HG03175 (cell line): Measurements from ENCODE around the gene GPSM1.
"Not testable (repeated sequence)": the region's sequence is repeated elsewhere in the genome, so short reads cannot be mapped to it uniquely, and the experiment has no call there.

ENCODE experiments used
- ATAC-seq: cut with Tn5 transposase; IDR thresholded peaks from one replicate; pipeline ENCODE4 v1.9.1; 2021; ENCODE audit warnings: mild to moderate bottlenecking, moderate library complexity; ENCODE audit not compliant: unreplicated experiment

Gene GPSM1

DNA sequence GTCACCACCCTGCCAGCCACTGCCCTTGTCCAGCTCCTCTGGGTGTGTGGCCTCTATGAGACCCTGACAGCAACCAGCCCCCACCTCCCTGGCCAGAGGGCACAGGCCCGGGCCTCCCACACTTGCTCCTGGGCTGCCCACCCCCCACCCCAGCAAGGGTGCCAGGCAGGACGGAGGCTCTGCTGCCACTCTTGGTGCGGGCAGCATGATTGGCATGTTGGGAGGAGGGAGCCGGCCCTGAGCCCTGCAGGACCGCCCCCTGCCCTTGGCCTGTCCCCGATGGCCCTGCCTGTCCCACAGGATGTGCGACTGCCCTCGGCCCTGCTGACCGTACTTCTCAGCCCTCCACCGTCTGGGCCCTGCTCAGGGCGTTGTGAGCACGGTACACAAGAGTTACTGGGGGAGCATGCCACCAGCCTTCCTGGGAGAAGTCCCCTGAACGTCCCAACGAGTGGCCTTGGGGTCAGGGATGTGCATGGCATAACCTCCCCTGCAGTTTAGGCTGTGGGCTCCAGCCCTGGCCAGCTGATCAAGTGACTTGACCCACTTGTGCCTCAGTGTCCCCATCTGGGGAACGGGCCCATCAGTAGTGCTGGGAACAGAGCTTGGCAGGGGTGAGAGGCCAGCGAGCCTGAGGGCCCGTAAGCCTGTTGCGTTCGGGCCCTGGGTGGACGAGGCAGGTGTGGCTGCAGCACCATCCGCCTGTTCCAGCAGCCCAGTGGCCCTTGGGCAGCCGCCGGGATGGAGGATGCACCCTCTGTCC, 16.0 kb downstream of the GPSM1 start:
- ATAC-seq: no peak

DNA sequence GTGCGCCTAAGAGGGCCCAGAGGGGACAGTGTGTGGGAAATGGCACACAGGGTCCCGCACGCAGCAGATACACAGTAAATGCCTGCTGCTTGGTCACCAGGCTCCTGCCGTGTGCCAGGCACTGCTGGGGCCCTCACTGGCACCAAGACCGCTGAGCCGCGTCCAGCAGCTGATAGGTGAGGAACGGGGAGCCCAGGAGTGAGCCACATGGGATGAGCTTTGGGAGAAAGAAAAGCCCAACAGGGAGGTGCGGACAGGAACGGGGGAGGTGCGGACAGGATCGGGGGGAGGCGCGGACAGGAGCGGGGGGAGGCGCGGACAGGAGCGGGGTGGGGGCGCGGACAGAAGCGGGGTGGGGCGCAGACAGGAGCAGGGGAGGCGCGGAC, 16.5 kb downstream of the GPSM1 start:
- ATAC-seq: no peak

DNA sequence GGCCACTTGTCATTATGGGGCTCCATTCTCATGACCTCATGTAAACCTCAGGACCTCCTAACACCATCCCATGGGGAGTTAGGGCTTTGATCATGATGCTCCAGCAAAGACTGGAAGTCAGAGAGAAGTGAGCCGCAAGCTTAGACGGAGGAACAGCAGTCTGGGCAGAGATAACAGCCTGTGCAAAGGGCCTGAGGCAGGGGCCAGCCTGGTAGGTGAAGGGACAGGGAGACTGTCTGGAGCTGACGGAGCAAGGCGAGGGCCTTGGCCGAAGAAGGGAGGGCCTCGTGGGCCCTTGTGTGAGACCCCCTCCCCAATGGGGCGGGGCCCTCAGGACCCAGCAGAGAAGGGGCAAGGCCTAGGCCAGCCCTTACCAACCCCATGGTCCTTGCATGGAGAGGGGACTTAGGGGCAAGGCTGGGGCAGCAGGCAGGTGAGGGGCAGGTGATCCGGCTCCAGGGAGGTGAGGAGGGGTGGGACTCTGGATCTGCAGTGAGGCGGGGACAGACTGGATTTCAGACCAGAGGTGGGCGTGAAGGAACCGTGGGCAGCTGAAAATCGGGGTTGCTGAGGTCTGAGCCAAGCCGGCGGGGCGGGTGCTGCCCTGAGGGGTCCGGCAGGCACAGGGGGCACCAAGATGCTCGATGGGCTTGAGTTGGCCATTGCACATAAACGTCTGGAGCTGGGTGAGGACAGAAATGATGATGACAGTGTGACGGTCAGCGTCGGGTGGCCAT, 17.4 kb downstream of the GPSM1 start:
- no peak for ATAC-seq

DNA sequence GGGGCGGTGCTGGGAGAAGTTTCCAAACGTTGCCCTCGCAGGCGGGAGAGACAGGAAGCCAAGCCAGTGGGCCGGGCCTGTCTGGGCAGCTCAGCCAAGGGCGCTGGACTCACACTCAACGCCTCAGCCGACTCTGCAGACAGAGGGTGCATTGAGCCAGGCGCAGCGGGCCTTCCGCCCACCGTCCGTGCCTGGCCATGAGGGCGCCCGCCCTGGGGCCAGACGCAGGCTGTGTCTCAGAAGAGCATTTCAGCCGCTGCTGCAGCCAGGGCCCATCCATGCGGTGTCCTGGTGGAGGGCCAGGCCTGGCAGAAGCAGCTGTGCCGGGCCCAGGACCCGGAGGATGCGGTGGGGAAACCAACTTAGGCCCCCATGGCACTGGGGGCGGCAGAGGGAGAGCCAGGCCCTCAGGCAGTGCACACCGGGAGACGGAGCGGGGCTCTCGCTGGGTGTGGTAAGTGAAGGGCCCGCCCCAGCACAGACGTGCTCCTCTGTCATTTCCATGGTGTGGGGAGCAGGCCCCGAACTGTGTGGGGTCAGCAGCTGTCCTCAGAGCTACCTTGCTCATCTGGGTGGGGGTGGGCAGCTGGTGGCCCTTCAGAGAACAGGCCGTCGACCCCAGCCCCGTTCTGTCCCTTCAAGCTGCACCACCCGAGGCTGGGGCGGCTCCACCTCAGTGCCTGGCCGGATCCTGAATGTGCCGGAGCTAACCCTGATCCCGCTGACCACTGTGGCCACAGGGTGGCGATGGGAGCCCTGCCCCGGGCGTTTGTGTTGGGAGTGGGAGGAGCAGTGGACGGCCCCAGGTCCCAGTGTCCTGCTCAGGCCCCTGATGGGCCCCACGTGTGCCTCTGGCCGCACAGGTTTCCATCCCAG, 18.2 kb downstream of the GPSM1 start:
- ATAC-seq: no peak

DNA sequence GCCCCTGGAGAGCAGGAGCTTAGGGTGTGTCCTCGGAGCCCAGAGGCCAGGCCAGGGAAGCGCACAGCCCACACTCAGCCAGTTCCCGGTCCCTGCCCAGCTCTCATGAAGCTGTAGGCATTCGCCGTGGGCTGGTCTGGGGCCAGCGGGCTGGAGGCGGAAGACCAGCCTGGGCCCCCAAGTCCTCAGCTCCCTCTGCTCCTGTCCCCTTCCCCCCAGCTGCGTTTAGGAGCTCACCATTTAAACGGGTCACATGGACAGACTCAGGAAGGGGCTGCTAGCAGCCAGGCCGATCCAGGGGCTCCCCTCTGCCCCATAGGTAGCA, 18.8 kb downstream of the GPSM1 start:
- ATAC-seq: no peak

DNA sequence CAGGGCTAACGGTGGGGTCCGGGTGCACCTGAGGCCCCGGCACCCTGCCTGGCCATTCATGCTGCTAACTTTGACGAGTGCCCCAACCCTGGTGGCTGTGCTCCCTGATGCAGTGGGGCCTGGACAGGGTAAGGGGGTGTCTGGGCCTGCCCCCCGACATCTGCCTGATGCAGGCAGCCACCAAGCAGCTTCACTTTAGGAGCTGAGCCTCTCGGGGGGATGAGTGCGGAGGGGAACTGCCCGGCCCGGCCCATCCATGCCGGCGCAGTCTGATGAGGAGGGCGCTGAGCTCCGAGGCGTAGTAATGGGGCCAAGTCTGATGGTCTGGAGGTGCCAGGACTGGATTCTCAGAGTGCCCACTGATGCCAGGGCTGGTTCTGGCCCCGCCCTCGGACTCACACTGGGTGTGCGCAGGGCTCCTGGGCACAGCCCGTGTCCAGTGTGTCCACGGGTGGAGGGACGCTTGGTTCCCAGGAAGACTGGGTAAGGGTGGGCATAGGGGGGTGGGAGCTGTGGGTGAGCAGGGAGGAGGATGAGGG, 19.7 kb downstream of the GPSM1 start:
- no peak for ATAC-seq

DNA sequence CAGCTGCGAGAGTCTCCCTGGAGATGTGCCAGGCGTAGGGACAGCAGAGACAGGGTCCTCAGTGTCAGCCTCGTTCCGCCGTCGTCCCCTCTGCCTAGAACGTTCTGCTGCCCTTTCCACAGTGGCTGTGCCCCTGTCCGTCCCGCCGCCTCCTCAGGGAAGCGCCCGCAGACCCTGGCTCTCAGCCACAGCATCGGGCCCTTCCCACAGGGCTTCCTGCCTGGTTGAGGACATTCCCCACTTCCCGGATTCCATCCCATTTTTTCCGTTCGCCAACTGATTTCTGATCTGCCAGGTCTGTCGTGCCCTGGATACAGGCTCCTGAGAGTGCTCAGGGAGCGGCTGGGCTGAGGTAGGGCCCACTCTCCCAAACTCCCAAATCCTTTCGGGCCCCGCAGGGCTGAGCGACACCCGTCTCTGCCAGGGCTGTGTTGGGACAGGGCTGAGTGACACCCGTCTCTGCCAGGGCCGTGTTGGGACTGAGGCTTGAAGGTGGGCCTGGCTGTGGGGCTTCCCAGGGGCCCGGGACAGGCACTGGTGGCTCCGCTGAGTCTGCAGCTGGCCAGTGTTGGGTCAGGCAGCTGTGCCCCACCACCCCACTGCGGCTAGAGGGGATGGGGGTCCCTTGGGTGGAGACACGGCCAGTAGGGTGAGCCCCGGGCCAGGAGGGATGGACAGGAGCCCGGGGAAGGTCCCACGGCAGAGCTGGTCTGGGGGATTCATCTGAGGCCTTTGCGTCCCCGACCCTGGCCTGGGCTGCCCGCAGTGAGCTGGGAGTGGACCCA, 20.3 kb downstream of the GPSM1 start:
- ATAC-seq: no peak

DNA sequence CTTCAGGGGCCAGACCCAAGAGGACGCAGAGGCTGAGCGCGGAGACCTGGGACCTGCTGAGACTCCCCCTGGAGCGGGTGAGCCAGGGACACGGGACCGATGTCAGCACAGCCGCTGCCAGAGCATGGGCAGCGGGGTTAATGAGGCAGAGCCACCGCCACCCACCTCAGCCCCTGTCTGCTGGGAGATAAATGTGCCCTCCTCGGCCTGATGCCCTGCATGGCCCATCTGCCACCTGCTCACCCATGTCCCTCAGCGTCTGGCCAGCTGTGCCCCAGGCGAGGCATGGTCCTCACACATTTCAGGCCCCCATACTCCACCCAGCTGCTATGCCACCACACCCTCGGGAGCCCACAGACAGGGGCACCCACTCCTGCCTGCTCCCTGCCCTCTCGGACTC, 21.4 kb downstream of the GPSM1 start:
- ATAC-seq: no peak

DNA sequence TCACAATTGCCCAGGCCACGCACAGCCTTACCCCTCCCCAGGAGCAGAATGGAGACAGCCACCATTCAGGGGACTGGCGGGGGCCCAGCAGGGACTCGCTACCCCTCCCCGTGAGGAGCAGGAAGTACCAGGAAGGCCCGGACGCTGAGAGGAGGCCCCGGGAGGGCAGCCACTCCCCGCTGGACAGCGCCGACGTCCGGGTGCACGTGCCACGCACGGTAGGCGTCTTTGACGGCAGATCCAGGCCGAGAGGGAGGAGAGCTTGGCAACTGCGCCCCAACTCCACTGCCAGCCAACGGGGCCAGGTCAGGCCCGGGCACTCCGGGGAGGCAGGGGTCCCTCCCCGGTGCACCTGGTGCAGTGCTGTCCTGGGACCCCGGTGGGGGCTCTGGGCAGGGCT, 22.2 kb downstream of the GPSM1 start:
- no peak for ATAC-seq

DNA sequence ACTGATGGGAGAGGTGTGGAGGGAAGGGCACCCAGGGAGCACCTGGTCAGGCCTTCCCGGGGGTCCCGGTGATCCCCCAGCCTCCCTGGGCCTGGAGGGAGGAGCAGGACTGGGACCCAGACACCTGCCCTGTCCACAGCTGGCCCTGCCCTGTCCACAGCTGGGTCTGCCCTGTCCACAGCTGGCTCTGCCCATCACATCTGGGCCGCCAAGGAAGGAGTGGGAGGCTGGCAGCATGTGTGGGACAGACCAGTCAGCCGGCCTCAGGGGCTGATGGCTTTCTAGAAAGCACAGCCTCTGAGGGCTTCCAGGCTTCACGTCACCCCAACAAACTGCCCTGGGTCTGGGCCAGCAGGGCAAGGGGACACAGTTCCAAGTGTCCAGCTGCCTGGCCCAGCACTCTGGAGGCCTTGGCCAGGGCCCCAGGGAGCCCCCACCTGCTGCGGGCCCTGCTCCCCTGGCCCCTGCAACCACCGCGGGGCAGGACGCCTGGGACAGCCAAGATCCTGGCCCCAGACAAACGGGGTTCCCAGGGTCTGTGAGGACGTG, 24.0 kb downstream of the GPSM1 start:
- no peak for ATAC-seq

DNA sequence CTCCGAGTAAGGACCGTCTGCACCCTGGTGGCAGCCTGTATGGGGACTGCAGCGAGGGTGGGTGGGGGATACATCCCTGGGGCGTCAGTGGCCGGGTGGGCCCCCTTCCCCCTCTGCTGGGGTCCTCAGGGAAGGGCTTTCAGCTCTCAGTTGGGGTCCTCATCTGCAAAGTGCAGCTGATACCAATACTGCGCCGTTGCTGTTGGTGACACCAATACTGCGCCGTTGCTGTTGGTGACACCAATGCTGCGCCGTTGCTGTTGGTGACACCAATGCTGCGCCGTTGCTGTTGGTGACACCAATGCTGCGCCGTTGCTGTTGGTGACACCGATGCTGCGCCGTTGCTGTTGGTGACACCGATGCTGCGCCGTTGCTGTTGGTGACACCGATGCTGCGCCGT, 24.5 kb downstream of the GPSM1 start:
- not testable (repeated sequence) for ATAC-seq

DNA sequence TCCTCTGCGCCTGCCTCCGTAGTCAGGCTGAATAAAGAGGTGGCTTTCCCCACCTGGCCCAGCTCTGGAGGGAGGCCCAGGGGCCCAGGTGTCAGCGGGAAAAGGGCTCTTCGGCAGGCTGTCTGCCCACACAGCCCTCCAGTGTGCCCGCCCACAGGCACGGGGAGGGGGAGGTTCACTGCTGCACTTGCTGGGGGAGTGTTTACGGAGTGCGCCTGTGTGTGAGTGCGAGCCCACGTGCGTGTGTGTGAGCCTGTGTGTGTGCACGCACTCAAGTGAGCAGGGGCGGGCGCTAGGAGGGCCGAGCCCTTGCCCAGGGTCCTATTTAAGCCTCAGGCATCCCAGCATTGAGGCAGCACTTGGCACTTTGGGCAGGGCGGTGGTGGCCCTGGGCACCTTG, 25.3 kb downstream of the GPSM1 start:
- no peak for ATAC-seq

DNA sequence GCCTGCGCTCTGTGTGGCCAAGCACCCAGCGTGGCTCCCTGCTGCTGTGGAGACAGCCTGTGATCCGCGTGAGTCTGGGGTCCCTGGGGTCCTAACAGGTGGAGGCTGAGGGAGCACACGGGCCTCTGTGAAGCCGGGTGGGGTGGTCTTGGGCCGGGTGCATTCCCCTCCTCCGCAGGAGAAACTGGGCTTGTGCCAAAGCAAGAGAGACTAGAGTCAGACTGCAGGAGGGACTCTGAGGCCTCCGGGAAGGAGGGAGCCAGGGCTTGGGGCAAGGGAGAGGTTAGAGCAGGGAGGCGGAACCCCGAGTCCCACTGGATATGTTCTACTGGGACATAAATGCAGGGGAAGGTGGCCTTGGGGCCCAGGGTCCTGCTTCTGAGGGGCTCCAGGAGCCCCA, 25.7 kb downstream of the GPSM1 start:
- ATAC-seq: no peak

DNA sequence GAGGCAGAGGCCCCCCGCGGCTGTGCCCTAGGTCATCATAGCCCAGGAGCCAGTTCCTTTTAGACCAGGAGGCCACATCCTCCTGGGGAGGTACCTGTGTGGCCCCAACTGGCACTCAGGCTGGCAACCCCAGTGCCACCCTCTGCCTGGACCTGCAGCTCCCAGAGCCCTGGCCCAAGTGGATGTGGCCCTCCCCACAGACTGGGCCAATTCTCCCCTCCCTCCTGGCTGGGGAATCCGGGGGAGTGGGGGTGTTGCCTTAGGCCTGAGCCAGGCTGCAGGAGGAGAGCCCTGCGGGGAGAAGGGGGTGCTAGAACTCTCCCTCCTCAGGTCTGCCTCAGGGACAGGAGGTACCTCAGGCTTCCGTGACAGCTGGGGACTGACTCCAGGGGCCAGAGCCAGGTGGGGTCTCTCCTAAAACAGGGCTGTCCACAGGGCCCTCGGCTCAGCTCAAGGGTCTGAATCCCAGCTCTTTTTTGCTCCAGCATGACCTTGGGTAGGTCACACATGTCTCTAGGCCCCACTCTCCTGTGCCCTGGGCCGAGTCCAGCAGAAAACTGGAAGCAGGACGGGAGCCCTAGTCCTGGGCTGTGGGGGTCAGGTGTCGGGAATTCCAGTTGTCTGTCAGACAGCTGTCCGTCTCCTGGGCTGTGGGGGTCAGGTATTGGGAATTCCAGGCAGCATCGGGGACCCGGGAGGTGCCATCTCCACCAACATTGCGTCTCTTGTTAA, 26.6 kb downstream of the GPSM1 start:
- no peak for ATAC-seq

DNA sequence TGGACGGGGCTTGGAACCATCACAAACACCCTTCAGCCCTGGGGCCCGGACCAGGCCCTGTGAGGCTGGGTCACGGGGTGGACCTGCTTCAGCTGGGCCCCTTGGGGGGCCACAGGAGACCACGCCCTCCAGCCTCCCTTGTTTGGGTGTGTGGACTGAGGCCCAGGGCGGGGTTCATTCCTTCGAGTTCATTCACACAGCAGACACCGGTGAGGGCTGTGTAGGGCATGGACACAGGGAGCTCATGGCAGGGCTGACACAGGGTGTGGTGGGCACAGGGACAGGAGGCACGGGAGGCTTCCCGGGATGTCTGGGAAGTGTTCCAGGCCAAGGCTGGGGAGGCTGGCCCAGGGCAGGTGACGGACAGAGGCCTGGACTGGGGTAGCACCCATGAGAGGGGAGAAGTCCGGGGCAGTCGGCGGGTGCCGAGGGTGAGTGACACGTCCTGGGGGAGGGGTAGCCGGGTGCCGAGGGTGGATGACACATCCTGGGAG, 27.3 kb downstream of the GPSM1 start:
- ATAC-seq: no peak

DNA sequence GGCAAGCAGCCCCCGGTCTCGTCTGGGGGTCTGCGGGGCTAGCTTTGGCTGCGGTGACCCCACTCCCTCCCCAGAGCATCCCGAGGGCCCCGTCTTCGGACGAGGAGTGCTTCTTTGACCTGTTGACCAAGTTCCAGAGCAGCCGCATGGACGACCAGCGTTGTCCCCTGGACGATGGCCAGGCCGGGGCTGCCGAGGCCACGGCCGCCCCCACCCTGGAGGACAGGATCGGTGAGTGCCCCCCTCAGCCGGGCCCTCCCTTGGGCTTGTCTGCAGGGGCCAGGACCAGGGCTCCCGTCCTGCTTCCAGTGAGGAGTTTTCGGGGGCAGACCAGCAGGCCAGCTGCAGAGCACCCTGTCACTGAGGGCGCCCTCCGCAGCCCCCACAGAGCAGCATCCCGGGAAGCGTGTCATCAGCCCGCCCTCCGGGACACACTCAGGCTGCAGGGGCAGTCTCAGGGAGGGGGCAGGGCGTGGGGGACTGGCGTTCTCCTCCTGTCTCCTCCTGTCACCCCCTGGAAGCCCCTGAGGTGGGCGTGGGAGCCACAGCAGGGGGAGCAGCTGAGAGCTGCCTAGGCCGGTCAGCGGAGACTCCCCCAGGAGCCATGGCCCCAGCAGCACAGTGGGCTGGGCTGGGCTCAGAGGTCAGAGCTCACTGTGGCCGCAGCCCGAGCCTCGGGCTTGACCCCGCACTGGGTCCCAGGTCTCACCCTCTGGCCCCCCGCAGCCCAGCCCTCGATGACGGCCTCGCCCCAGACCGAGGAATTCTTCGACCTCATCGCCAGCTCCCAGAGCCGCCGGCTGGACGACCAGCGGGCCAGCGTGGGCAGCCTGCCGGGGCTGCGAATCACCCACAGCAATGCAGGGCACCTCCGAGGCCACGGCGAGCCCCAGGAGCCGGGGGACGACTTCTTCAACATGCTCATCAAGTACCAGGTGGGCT, 28.5 kb downstream of the GPSM1 start:
- ATAC-seq: no peak

DNA sequence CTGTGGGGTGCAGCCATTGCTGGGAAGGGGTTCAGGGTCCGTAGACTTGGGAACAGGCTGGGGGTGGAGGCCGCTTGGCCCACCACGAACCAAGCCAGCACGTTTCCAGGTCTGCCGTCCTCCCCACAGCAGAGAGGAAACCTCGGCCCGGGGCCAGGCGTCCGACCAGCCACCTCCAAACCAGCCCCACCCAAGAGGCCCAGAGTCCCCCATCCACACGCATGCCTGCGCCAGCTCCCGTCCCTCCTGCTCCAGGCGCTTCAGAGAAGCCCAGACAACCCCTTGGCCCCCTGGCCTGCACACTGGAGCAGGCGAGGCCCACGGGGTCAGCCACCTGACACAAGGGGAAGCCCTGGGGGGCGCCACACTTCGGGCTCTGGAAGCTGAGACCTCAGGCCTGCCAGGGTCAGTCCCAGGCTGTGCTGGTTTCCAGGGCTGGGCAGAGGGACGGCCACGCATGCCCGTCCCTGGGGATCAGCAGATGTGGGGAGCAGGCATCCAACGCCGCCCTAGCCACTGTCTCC, 29.9 kb downstream of the GPSM1 start:
- no peak for ATAC-seq

DNA sequence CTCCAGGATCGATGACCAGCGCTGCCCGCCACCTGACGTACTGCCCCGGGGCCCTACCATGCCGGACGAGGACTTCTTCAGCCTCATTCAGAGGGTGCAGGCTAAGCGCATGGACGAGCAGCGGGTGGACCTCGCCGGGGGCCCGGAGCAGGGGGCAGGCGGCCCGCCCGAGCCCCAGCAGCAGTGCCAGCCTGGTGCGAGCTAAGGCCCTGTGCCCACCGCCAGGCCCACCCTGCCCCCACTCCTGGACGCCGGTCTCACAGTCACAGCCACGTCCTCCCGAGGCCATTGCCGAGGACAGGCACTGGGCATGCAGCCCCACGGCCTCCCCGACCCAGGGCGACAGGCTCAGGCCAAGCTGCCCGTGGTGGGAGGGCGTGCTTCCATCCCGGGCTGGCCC, 30.7 kb downstream of the GPSM1 start:
- no peak for ATAC-seq
